OCI-M1 (cell line): ENCODE measurements around the gene CDH4.
"Not testable (repeated sequence)": the region's sequence is repeated elsewhere in the genome, so short reads cannot be mapped to it uniquely, and the experiment has no call there.

Source experiments
- DNase-seq: peaks from one replicate; lab custom pipeline; 2025; lab: John Stamatoyannopoulos, UW

Gene CDH4

DNA sequence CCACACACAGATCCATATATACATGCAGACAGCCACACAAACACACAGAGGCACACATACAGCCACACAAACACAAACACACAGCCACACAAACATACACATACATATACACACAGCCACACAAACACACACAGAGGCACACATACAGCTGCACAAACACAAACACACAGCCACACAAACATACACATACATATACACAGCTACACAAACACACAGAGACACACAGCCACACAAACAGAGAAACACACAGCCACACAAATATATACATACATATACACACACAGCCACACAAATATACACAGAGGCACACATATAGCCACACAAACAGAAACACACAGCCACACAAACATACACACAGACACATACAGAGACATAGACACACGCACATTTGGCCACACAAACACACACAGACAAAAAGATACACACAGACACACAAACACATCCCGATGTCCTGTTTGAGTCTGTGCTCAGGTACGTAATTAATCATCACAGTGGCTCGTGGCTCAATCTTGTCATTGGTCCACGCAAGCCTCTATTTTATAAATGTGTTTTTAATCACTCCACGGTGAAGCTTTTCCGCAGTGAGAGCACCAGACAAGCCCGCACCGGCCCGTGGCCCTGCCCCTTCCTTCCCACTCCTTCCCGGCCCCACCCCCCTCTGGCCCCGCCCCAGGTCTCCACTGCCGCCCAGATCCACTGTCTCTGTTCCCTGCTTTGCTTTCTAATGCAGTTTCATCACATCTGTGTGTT is 135.3 kb downstream of the CDH4 start:
- no peak for DNase-seq

DNA sequence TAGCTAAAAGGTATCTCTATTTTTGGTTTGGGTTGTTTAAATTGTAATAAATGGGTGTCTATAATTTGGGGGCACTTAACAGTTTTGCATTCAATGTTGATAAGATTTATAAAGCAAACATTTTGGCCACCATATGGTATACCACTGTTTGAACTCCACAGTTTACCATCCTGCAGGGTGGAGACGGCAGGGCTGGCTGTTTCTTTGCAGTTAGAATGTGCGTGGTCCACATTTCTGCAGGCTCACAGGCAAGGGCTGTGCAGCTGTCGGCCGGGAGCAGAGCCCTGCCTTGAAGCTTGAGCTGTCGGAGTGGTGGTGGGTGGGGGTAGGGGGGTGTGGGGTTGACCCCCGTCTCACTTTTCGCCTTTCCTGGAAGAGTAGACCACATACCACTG is 135.9 kb downstream of the CDH4 start:
- DNase-seq: no peak

DNA sequence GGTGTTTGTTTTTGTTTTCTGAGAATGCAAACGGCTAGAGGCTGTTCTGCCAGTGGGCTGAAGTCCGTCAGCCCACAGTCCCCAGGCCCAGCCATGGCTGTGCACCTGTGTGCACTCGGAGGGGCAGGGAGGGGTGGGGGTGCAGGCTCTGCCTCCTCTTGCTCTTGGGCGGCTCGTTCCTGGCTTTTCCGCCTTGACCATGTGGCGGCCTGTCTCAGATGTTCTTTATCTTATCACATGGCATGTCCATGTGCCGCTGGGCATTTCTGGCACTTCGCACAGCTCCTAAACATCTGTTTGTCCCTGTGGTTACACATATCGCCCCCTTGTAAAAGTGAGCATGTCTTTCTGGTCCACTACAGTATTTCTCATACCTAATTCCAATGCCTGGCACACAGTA is 137.0 kb downstream of the CDH4 start:
- no peak for DNase-seq

DNA sequence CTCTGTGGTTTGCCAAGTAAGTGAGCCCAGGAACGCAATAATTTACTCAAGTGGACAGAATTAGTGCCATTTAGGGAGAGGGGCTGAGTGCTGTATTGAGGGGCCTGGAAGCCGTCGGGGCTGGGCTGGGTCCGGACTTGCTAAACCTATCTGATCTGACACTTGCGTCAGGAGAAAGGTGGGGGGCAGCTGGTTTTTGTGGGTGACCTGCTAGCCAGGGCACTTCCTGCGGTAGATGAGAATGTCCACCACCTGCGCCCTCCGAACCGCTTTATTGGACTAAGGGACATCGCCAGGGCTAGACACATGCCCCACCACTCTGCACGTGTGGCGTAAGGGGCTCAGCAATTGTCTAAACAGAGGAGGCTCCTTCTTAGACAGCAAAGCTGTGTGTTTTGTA is 139.1 kb downstream of the CDH4 start:
- no peak for DNase-seq

DNA sequence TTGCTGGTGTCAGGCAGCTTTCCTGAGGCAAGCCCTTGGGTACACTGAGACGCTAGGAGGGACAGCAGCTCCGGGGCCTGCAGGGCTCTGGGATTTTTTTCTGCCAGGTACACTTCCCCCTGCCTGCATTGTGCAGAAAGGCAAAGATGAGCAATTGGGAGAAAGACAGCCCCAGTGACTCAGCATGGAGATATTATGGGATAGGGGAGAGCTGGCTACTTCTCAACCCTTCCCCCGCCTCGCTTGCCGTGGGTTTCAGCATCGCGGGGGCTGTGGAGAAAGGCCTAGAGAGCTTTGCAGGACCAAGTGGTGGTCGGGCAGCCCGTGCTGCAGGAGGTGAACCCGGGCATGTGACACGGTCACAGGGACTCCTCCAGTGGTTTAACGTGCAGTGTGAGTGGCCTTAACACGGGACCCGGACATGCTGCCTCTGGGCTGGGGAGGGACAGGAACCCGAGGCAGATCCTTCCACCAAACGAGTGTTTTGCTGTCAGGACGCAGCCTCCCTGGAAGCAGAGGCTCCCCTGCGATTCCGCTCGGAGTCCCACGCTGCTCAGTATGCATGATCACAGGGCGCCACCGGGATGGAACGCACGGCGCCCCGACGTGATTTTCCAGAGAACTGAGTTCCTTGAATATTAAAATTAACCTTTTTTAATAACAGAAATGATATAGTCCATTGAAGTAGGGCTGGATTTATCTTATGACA is 139.9 kb downstream of the CDH4 start:
- DNase-seq: no peak

DNA sequence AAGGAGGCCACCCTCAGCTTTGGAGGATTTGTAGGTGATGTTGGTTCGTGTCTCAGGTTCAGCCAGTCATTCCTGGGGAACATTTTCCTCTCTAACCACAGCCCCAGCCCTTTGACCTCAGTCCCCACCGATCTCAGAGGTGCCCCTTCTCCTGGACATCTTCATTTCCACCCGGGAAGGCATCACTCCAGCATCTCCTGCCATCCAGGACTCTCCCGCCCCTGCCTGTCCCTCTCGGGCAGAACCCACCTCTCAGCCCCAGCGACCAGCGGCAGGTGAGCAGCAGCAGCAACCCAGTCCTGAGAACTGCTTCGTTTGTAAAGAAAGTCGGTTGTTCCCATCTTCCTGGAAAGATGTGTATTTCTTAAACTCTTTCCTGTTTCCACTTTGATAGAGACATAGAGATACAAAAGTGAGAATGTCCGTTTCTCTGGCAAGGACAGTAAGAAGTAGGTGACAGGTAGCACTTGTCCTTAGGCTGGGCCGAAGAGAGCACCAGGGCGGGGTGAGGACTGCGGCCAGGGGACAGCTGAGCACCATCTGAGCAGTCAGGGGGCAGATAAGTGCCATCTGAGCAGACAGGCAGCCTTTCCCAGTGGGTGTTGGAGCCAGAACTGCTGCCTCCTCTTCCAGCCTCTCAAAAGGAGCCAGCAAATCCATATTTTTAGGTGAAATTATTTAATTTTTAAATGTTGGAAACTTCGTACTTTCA is 142.2 kb downstream of the CDH4 start:
- no peak for DNase-seq

DNA sequence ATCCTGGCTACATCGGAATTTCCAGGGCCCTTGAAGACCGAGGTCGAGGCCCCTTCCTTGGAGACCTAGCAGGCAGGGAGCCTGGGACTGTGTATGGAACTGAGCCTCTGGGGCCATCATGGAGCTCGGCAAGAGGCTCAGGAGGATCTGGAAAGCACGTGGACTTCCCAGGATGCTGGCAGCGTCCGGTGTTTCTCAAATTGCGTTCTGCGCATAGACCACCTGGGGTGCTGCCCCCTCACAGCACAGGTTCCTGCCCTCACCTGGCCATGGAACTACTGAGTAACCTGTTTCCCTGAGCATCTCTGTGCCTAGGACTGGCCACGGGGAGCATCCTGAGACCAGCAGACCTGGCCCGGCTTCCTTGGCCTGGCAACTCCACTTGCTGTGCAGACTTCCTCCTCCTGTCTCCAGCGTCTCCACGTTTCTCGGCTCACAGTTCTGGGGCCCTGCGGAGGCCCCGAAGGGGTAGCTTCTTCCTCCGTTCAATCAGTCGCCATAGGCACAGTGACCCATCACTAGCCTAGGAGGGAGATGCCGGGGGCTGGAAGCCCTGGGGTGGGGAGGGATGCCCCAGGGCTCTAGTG is 144.3 kb downstream of the CDH4 start:
- DNase-seq: no peak

DNA sequence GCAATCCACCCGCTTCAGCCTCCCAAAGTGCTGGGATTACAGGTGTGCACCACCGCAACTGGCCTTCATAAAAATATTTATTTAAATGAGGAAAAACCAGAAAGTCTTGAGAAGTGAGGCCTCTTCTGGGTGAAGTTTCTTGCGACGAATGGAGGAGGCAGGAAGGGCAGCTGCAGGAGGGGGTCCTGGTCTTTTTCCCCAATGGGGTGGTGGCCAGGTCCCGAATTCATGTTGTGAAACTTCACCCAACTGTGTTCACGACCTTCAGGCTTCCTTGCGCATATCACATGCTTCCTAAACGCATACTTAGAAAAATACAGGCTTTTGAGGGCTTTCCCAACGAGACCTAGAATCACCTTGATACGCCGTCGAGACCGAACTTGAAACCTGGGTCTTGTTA is 145.1 kb downstream of the CDH4 start:
- no peak for DNase-seq

DNA sequence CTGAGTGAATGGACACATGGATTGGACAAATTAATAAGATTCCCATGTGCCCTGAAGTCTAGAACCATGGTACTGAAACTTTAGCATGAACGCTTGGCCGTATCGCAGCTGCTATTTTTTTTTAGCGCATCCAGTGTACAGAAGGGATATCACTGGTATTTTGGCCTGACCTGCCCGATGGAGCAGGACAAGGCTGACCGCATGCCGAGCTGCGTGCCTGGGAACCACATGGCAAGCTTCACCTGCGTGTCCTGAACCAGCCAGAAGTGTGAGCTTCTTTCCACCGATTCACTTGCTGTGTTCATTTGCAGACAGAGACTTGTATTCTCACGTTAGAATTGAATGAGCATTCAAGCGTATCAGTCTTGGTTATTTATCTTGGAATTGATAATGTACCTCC is 145.7 kb downstream of the CDH4 start:
- no peak for DNase-seq

DNA sequence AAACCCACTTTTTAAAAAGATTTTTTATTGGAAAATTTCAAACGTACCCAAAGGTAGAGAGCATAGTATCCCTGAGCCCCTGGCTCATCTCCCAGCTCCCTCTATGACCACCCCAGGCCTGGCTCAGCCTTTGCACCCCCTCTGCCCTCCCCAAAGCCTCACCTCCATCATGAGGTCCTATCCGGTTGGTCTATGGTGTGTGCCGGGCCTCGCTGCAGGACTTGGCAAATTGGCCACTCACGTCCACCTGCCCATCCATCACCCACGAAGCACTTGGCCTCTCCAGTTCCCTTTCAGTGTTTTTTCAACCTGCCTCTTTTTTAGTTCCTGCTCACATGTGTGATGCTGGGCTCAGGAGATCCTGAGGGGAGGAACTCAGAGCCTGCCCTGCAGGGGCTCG is 147.4 kb downstream of the CDH4 start:
- no peak for DNase-seq

DNA sequence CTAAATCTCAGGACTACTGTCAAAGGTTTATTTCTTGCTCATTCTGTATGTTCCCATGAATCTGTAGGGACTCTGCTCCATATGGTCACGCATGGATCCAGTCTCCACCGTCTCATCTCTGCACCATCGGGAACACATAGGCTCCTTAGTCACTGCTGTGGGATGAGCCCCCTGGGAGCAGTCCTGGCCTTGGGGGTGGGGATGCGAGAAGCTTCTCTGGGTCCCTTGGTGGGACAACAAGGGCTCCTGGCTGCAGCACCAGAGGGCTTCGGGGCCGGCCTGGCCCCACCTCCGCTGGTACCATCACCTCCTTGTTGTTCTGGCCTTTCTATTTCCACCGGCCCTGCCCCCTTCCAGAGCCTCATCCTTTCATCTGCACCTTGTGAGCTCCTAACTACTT is 148.4 kb downstream of the CDH4 start:
- DNase-seq: no peak

DNA sequence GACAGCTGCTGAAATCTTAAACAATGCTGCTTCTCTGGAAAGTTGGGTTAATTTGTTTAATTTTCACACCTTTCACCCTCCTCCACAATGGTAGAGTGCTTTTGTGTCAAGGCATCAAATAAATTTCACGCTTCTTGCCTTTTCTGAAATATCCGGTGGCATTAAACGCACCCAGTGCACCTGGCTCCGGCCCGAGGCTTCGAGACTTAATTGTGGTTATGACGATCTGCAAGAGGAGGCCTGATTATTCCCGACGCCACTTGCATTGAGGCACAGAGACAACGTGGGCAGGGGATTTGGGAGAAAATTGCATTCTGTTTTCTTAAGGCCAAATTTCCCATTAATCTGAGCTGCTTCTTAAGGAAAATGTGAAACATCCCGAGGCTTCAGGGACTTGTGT is 152.2 kb downstream of the CDH4 start:
- no peak for DNase-seq

DNA sequence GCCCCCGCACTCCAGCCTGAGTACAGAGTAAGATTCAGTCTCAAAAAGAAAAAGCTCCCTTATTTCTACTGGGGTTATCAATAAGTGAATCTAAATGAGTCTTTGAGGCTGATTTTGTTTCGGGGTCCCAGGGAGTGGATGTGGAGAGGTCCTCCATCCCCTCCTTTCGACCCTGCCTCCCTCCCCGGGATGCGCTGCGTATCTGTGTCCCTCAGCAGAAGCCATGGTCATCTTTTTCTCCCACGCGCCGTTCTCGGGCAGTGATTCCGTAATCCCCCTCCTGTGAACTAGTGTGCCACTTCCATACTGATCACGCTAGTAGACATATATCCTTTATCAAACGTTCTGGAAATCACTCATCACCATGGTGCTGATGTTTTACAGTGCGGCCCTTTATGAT is 152.9 kb downstream of the CDH4 start:
- DNase-seq: no peak

DNA sequence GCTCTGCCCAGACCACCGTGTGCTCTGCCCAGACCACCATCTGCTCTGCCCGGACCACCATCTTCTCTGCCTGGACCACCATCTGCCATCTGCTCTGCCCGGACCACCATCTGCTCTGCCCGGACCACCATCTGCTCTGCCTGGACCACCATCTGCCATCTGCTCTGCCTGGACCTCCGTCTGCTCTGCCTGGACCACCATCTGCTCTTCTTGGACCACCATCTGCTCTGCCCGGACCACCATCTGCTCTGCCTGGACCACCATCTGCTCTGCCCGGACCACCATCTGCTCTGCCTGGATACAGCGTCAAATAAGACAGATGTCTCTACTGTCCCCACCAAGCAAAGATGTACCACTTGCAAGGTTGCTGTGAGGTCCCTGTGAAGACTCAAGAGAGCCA is 154.7 kb downstream of the CDH4 start:
- not testable (repeated sequence) for DNase-seq

DNA sequence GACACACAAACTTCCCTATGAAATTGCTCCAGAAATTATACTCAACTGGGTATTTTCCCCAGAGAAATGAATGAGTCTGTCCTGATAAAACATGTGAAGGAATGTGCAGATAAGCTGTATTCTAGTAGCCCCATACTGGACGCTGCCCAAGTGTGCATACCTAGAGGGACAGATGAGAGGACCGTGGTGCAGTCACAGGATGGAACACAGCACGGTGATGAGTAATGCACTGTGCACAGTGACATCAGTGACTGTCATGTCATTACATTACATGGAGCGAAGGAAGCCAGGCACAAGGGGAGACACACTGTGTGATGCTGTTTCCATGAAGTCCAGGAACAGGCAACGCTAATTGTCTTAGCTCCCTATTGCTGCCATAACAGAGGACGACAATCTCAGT is 155.5 kb downstream of the CDH4 start:
- DNase-seq: no peak

DNA sequence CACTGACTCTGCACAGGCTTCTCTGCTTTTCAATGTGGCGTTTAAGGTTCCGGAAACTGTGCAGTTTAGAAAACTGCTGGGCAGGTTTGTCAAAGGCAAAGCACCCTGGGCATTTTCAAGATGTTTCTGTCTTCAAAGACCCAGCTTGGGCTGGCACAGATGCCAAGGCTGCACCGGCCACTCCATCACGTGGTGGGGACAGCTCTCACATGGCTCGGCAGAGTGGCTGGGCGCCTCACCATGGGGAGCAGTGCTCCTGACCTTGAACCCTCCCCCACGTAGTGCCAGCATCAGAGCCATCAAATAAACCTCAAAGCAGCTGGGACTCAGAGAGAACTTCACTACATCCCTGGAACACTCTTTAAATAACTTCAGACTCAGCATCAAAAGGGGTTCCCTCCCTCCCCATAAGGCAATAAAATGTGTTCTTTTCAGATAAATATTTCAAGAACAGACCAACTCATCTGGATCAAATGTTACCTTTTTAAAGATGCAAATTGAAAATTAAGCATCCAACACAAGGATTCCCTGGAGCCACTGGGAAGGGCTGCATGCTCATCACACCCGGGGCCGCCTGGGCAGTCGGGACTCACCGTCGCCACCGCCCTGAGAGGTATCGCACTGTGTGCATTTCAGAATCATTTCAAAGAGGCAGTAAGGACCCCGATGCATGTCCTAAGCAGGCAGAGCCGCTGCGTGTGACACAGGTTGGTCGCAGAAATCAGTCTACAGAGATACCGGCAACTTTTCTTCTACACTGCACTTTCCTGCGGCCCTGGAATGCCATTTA is 157.1 kb downstream of the CDH4 start:
- DNase-seq: no peak

DNA sequence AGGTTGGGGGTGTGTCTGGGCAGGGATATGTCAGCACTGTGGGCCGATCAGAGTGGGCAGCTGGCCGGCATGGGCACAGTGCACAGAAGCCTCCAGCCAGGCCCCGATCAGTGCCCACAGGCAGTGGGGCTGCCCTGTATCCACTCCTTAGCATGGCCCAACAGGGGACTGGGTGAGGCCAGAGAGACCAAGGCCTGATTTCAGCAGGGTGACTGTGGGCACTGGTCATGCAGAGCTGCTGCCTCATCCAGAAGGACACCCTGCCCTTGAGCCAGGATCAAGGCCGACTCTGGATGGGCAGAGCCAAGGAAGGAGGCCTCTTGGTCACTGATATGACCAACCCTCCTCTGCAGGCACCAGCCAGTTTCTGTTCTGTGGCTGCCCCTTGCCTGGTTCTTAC is 159.7 kb downstream of the CDH4 start:
- DNase-seq: no peak

DNA sequence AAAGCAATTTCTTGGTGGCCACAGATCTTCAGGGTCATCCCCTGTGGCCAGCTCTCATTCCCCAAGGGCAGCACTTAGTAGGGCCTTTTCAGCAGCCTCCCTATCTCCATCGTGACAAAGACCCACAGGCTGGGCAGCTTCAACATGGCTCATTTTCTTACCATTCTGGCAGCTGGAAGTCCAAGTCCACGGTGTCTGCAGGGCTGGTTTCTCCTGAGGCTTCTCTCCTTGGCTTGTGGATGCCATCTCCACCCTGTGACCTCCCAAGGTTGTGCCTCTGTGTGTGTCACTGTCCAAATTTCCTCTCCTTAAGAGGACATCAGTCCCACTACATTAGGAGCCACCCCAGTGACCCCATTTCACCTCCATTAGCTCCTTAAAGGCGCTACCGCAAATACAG is 161.7 kb downstream of the CDH4 start:
- no peak for DNase-seq

DNA sequence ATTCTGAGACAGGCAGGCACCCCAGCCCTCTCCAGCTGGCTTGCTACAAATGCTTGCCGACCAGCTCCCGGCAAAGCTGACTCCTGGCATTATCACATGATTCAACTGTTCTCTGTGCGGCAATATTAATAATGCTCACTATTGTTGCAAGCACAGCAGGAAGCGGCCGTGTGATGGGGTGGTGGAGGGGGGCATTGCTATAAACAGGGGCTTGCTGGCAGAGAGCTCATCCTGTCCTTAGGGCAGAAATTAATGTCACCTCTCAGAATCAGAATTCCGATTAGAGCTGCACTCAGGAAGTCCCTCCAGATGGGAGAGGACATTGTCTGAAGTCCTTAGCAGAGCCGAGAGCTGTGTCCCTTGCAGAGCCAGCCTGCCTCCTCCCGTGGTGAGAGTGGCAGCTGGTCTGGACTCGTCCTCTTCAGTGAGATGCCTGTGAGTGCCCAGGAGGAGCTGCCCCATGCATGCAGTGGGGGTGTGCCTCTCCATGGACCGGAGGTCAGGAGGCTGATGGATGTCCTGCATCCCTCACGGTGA is 162.5 kb downstream of the CDH4 start:
- no peak for DNase-seq

DNA sequence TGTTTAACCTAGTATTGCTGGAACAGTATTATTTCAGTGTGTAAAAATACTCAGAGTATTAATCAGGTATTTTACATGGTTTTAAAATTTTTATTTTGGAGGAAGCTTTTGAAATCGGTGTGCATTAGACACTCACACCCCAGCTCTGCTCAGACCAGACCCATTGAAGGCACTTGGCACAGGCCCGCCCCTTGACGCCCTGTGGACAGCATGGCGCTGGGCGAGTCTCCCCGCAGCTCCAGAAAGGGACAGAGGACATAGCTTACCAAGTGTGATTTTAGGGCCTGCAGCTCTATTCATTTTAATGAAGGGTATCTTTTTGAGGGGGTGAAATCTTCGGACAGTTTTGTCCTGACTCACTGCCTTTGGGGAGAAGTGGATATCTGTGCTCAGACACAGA is 164.5 kb downstream of the CDH4 start:
- DNase-seq: no peak

DNA sequence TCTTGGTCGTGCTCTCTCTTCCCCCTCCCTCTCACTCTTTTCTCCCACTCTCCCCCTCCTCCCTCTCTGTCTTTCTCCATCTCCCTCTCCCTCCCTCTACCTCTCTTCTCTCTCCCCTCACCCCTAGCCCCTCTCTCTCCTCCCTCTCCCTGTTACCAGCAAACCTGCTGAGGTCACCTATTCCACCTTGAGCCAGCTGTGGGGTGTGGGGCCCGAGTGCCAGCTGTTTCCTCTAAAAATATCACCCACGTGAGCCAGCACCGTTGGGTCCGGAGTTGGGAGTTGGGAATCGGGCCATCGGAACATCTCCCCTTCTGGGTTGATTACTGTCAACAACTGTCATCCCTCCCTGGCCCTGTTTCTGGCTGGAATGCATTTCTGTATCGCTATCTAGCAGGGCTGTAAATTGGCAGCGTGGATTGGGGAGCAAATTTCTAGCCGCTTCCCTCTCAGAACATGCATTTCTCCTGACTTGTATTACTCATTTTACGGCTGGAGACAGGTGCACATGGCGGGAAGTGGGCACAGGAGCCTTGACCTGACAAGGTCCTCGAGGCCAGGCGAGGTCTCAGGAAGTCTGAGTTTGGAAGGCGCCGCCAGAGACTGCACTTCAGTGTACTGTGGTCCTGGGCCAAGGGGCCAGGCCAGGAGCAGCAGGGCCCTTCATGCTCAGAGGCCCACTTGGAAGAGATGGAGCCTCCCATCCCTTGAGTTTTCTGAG is 165.3 kb downstream of the CDH4 start:
- no peak for DNase-seq
